KMS-11 (cell line): ENCODE measurements around the gene NBAS.

Experiments used
- H2AFZ ChIP-seq: fragments of 200-600 bp; sonication (generic); 2 replicates; pipeline ENCODE4 v1.6.1; 2016; ENCODE audit warnings: antibody characterized with exemption, mixed run types, low read depth
- H3K27ac ChIP-seq: fragments of 200-600 bp; sonication (generic); 2 replicates; pipeline ENCODE4 v1.6.1; 2016; ENCODE audit warnings: mild to moderate bottlenecking, mixed run types
- H3K27me3 ChIP-seq: fragments of 200-600 bp; sonication (generic); 2 replicates; pipeline ENCODE4 v1.6.1; 2017; ENCODE audit warnings: mild to moderate bottlenecking, low read depth, mixed run types, moderate library complexity; ENCODE audit not compliant: insufficient read depth
- H3K36me3 ChIP-seq: fragments of 200-600 bp; sonication (generic); 2 replicates; pipeline ENCODE4 v1.6.1; 2017; ENCODE audit warnings: mild to moderate bottlenecking, mixed run types; ENCODE audit not compliant: insufficient read depth
- H3K4me1 ChIP-seq: fragments of 200-600 bp; sonication (generic); 2 replicates; pipeline ENCODE4 v1.6.1; 2016; ENCODE audit warnings: mild to moderate bottlenecking, low read depth, mixed run types; ENCODE audit not compliant: poor library complexity, severe bottlenecking
- H3K4me2 ChIP-seq: fragments of 200-600 bp; sonication (generic); 2 replicates; pipeline ENCODE4 v1.7.0; 2016; ENCODE audit warnings: mild to moderate bottlenecking, mixed run types
- H3K4me3 ChIP-seq: fragments of 200-600 bp; sonication (generic); IDR thresholded peaks from 2 replicates; pipeline ENCODE4 v1.6.1; 2017; ENCODE audit warnings: low read depth, low read length, mixed read lengths; ENCODE audit not compliant: insufficient read depth
- H3K79me2 ChIP-seq: fragments of 200-600 bp; sonication (generic); 2 replicates; pipeline ENCODE4 v1.6.1; 2016; ENCODE audit warnings: low read depth, mixed run types; ENCODE audit not compliant: insufficient read depth
- H3K9ac ChIP-seq: fragments of 200-600 bp; sonication (generic); 2 replicates; pipeline ENCODE4 v1.6.1; 2016; ENCODE audit warnings: mild to moderate bottlenecking, mixed run types
- H4K20me1 ChIP-seq: fragments of 200-600 bp; sonication (generic); 2 replicates; pipeline ENCODE4 v1.6.1; 2016; ENCODE audit warnings: mild to moderate bottlenecking, mixed run types; ENCODE audit not compliant: insufficient read depth
- CTCF ChIP-seq: fragments of 200-600 bp; sonication (generic); conservative IDR thresholded peaks from 2 replicates; pipeline ENCODE4 v1.6.1; 2017; ENCODE audit warnings: low read depth, mild to moderate bottlenecking, antibody characterized with exemption, low read length, moderate library complexity, mixed read lengths

Gene NBAS

GRCh38 chr2:15303874-15304273 lies 257.3 kb downstream of the NBAS start:
- H3K79me2 ChIP-seq, result no peaks in the 10 kb centered on the region
- no peak overlapping the region for H3K4me3 ChIP-seq
- no peak overlapping the region for H3K9ac ChIP-seq
- no peaks in the 10 kb centered on the region for H3K27me3 ChIP-seq
- no peaks in the 10 kb centered on the region for H3K36me3 ChIP-seq
- no peak overlapping the region for H3K27ac ChIP-seq
- no peaks in the 10 kb centered on the region for H4K20me1 ChIP-seq
- H2AFZ ChIP-seq, result no peak overlapping the region
- no peaks in the 10 kb centered on the region for H3K4me1 ChIP-seq
- no peak overlapping the region for H3K4me2 ChIP-seq
- TF ChIP-seq CTCF, result no peak

GRCh38 chr2:15302154-15302553 lies 259.0 kb downstream of the NBAS start:
- H3K27ac ChIP-seq, result no peak overlapping the region
- H2AFZ ChIP-seq, result no peak overlapping the region
- no peak overlapping the region for H3K4me3 ChIP-seq
- no peaks in the 10 kb centered on the region for H3K4me1 ChIP-seq
- no peaks in the 10 kb centered on the region for H3K27me3 ChIP-seq
- H3K9ac ChIP-seq, result no peak overlapping the region
- H3K4me2 ChIP-seq, result no peak overlapping the region
- TF ChIP-seq CTCF, result no peak
- H3K79me2 ChIP-seq, result no peaks in the 10 kb centered on the region
- H3K36me3 ChIP-seq, result no peaks in the 10 kb centered on the region
- H4K20me1 ChIP-seq, result no peaks in the 10 kb centered on the region

DNA sequence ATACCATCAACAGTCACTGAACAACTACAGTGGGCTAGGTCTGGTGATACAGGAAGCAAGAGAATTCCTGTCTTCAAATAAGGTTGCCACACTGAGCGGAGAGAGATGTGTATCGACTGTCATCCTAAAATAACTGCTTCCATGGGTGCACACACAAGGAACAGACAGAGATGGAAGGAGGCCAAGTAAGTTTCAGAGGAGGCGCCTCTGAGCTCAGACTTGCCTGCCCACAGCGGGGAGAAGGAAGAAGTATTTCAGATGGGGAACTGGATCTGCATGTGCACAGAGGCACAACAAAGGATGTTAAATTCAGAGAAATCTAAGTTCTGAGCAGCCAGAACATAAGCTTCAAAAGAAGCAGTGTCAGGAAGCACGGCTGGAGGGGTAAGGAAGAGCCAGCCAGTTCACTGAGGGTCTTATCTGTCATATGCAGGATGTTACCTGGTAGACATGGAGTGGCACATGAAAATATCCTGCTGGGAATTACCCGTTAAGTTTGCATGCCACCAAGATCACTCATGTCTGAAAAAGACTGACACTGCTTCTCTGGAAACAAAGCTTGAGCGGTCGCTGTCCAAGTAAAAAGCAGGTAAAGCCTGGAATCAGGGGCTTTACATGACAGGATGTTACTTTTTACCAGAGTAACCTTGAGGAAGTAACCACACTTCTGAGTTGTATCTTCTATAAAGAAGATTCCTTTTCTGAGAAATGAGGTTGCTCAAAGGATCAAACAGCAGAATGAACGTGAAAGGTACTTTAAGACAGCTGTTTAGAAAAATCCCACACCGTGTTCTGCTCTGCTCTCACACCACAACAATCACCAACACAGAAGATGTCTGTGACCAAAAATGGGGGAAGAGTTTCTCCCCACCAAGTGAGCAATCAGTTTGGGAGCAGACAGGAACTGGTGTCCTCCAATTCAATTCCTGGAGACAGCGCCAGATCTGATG lies 260.2 kb downstream of the NBAS start:
- Histone ChIP-seq H3K27me3 (no peaks in the 10 kb centered on the region), H3K79me2 (no peaks in the 10 kb centered on the region), H3K4me3 (no peak overlapping the region), H3K4me2 (no peak overlapping the region), H3K27ac (no peak overlapping the region), H3K4me1 (no peaks in the 10 kb centered on the region), H4K20me1 (no peaks in the 10 kb centered on the region), H3K9ac (no peak overlapping the region), H3K36me3 (no peaks in the 10 kb centered on the region), H2AFZ (no peak overlapping the region)
- TF ChIP-seq CTCF, result no peak

DNA sequence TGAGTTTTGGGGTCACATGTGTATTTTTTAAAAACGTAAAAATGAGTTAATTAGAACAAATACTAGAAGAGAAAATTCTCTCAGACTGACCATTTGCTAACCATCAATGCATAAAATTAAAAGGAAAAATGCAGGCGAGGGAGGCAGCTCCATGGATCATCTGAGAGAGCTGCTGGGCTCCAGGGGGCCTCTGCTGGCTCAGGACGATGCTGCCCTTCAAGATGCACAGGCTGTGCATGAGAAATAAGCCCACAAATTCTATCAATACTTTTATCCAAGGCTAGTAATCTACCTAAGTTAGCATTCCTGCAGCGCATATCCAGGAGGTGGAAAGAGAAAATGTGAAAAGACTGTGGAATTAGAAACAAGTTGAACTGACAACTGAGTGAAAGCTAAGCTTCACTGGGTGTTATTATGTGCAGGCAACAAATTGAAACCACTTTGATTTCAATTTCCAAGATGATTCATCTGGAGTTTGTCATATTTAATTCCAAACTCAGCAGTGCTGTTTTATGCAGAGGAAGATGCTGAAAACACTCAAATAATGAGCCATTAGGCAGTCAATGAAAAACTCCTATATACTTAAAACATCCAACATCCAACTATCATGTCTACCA lies 261.1 kb downstream of the NBAS start:
- no peaks in the 10 kb centered on the region for H3K79me2 ChIP-seq
- H4K20me1 ChIP-seq, result no peaks in the 10 kb centered on the region
- no peak overlapping the region for H3K9ac ChIP-seq
- H2AFZ ChIP-seq, result no peak overlapping the region
- no peaks in the 10 kb centered on the region for H3K36me3 ChIP-seq
- no peak for TF ChIP-seq CTCF
- no peak overlapping the region for H3K27ac ChIP-seq
- H3K27me3 ChIP-seq, result no peaks in the 10 kb centered on the region
- H3K4me3 ChIP-seq, result no peak overlapping the region
- no peak overlapping the region for H3K4me2 ChIP-seq
- H3K4me1 ChIP-seq, result no peaks in the 10 kb centered on the region
